CD4-positive, alpha-beta T cell treated with Interleukin-15 for 1 hour (primary cell): ENCODE data around the gene TSC22D4.
A peak's percentile ranks its signal among the peaks of the same experiment; 100 is the strongest.

Experiments used
- DNase-seq: peaks from one replicate; pipeline ENCODE4 v3.0.0-alpha.2; 2020

Gene TSC22D4

DNA sequence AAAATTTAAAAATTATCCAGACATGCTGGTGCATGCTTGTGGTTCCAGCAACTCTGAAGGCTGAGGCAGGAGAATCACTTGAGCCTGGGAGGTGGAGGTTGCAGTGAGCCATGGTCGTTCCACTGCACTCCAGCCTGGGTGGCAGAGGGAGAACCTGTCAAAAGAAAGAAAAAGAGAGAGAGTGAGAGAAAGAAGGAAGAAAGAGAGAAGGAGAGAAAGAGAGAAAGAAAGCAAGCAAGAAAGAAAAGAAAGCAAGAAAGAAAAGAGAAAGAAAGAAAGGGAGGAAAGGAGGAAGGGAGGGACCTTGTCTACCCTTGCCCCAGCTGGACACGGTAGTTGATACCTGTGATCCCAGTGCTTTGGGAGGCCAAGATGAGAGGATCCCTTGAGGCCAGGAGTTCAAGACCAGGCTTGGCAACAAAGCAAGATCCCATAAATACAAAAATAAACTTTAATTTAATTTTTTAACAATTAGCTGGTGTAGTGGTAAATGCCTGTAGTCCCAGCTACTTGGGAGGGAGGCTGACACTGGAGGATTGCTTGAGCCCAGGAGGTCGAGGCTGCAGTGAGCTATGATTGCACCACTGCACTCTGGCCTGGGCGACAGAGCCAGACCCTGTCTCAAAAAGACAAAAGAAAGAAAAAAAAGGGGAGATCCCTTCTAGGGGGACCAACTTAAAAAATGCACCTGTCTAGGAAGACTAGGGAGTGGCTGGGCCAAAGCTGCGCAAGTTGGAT, 13.9 kb upstream of the TSC22D4 start:
- DNase-seq, result no peak

DNA sequence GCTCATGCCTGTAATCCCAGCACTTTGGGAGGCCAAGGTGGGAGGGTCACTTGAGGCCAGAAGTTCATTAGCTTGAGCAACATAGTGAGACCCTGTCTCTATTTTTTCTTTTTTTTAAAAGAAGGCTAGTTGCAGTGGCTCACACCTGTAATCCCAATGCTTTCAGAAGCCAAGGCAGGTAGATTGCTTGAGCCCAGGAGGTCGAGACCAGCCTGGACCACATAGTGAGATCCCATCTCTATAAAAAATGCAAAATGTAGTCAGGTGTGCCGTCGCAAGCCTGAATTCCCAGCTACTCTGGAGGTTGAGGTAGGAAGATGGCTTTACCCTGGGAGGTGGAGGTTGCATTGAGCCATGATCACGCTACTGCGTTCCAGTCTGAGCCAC, 12.2 kb upstream of the TSC22D4 start:
- no peak for DNase-seq

DNA sequence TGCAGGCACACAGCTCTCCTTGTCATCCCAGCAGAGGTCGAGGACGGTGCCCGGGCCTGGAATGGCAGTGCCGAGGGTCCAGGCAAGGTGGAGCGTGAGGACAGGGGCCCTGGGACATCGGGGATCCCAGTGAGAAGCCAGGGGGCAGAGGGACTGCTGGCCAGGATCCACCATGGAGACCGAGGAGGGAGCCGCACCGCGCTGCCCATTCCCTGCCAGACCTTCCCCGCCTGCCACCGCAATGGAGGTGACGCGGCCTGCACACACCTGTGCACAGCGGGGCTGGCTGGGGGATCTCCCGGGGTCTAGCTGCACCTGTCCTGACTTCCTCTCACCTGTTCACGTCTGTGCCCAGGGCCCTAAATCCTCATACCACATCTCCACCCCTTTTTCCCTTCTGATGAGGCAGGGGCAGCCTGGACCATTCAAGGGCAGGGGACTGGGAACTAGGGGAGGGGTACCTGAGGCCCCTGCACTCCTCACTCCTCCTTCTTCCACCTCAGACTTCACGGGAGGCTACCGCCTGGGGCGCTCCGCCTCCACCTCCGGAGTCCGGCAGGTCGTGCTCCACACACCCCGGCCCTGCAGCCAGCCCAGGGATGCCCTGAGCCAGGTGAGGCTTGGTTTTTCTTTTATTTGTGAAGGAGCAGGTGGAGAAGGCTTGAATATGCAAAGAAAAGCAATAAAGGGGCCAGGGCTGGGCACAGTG, 11.6 kb upstream of the TSC22D4 start:
- no peak for DNase-seq

DNA sequence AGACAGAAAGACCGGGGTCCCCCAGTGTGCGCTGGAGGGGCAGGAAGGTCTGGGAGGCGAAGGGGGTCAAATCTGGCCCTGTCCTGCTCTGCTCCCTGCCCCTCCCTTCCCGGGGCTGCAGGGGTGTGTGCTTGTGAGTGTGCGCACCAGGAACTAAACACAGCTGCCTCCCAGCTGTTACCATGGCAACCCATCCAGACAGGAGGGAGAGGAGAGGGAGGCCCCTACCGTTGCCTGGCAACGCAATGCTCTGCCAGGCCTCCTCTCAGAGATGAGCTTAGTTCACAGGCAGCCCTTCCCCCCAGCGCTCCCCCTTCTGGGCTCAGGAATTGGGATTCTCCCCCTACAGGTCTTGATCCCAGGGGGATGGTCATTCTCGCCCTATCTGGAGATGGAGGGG, 10.8 kb upstream of the TSC22D4 start:
- peak; percentile 65 for DNase-seq

DNA sequence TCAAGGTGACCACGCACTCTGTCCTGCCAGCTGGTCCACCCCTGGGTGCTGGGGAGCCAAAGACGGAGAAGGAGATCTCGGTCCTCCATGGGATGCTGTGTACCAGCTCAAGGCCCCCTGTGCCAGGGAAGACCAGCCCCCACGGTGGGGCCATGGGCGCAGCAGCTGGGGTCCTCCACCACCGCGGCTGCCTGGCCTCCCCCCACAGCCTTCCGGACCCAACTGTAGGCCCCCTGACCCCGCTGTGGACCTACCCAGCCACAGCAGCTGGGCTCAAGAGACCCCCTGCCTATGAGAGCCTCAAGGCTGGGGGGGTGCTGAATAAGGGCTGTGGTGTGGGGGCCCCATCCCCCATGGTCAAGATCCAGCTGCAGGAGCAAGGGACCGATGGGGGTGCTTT, 10.1 kb upstream of the TSC22D4 start:
- DNase-seq, result no peak

GRCh38 chr7:100488333-100489095, 9.5 kb upstream of the TSC22D4 start:
- peak; percentile 4 for DNase-seq

GRCh38 chr7:100486753-100487446, 7.9 kb upstream of the TSC22D4 start:
- no peak for DNase-seq

- DNase-seq, result no peak
Measured at GRCh38 chr7:100486111-100486636, 7.2 kb upstream of the TSC22D4 start.

- DNase-seq, result no peak
Measured at GRCh38 chr7:100485471-100485876, 6.5 kb upstream of the TSC22D4 start.

GRCh38 chr7:100484673-100485045, 5.6 kb upstream of the TSC22D4 start:
- no peak for DNase-seq

- peak; percentile 55 for DNase-seq
Measured at GRCh38 chr7:100483722-100484672, 5.0 kb upstream of the TSC22D4 start, which contains the start of gene NYAP1. Gene NYAP1 (plus strand): TSS chr7:100483927. CDS start chr7:100485312, 1,385 bp downstream.

GRCh38 chr7:100483090-100483721, 4.2 kb upstream of the TSC22D4 start:
- peak; percentile 80 for DNase-seq

GRCh38 chr7:100482728-100483089, 3.7 kb upstream of the TSC22D4 start:
- DNase-seq, result no peak

DNA sequence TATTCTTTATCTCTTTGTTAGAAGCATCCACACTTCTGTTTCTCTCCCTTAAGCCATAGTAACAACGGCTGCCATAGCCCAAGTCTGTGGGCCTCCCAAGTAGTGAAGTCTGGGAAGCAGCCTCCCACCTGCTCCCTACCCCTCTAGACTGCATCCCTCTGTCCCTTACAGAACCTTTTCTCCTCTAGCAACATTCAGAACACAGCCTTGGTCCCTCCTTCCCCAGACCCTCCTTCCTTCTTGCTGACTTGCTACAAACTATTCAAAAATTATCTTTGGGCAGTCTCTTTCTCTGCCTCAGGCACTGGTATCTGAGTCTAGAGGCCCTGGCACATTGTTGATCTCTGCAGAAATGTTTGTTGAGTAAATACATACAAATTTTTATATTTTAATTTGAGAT, 2.5 kb upstream of the TSC22D4 start:
- no peak for DNase-seq

DNA sequence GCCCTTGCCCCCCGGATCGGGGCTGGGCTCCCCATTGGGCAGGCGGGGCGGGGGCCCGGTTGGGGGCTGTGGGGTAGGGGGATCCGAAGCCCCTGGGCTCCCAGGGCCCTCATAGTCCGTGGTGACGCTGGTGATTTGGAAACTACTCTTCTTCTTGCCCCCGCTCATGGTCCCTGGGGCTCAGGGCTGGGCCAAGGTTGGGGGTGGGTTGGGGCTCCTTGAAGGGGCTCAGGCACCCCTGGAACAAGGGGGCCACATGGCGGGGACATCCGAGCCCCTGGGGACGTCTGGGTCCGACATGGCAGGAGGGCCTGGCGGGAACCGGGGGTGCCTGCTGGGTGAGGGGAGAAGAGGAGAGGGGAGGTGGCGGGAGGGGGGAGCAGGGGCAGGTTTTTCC, 1.1 kb downstream of the TSC22D4 start:
- no peak for DNase-seq

DNA sequence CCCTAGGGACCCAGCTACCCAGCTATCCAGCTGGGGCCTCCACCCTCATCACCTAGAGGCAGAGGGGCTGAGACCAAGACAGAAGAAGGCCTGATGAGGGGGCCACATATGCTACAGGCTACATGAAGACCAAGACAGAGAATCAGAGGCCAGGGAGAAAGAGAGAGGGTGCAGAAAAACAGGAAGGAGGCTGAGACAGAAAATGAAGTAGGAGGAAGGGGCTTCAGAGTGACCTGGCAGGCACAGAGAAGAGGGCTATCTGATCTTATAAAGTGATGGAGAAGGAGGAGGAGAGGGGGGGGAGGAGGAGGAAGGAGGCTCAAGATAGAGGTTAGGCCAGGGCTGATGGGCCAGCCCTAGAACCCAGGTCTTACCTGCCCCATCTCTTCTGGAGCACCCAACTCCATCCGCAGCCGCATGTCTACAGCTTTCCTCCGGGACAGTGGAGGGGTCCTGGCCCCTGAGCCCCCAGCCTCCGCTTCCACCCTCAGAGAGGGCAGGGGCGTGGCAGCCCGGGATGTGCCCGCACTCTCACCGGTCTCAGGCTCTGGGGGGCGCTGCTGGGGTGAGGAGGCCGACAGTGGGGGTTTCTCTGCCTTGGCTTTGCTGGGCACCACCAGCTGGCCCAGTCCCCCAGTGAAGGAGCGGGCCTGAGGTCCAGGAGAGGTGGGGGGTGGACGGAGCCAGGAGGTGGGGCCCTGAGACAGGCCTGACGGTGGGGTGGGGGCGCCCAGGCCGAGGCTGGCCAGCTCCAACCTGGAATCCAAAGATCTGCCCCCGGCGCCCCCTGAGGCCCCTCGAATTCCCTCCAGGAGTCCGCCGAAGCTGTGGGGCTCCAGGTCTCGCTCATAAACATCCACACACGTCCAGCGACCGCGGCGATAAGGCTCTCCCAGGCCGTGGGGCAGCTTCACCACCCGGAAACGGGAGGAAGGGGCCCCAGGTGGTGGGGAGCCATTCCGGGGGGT, 1.8 kb downstream of the TSC22D4 start:
- DNase-seq, result no peak

- no peak for DNase-seq
Measured at GRCh38 chr7:100476101-100476780, 2.8 kb downstream of the TSC22D4 start.

DNA sequence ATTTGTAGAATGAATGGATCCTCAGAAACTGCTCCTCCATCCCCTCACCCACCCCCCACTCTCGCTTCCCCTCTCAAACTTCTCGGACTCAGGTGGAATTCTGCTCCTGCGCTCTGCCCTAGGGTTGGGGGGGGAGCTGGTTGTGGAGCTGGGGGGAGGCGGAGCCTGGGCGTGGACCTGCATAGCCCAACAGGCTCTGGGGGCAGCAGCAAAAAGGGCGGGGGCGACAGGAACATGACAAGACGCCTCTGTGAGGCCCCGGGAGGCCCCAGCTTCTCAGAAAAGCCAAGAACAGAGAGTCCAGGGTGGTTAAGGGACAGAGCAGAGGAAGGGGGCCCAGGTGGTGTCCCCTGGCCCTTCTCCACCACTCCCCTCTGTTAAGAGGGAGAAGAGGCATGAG, 3.5 kb downstream of the TSC22D4 start:
- no peak for DNase-seq

GRCh38 chr7:100472854-100473499, 6.0 kb downstream of the TSC22D4 start:
- DNase-seq, result no peak
